ENCODE measurements around the gene ACOXL. TPM values are rescaled to one million over a fixed set of nuclear protein-coding genes. Genes with fewer than 3 reads are reported as not detected.

The ACOXL gene
- total RNA-seq, 4 donors from 2014 or later, result 1.2 to 10.6 (median 2.1) TPM

DNA sequence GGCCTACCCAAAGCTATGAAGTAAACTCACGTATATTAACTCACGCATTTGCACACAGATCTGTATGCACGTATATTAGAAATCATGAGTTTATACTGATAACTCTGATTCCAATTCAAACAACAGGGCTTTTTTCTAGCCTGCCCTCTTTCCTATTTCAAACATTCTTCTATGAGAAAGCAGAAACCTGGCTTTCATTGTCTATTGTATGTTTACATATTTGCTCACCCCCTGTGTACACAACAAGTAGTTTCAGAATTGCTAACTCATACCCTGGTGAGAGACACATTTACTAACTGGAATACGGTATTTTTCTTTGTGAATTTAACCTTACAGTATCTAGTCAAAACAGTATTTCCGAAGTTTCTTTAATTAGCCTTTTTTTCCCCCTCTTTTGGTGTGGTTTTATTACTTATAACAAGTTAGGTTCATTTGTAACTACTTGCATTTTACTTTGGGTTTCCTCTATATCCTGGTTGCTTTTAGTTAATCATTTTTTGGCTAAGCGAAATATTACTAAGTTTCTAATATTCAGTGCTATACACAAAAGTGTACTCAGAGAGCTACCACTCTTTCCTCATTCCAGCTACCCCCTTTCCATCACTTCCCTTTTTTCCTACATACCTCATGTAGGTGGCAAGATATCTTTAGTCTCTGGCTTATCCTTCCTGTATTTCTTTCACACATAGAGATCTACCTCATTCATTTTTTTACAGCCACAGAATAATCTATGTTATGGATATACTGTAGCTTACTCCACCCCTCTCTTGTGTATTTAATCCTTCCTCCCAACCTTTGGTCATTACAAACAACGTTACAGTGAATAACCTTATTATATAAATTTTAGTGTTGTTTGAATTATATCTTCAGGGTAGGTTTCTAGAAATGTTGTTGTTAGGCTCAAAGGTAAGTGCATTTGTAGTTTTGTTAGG, 275.6 kb downstream of the ACOXL start:
- H3K4me1 ChIP-seq, result no peaks in the 10 kb centered on the region
- no peak for DNase-seq
- no peaks in the 10 kb centered on the region for H3K27me3 ChIP-seq
- H3K4me3 ChIP-seq (replicated peaks in 1 of 3), result no peak overlapping the region
- no peaks in the 10 kb centered on the region for H3K36me3 ChIP-seq
- H3K9me3 ChIP-seq, result no peaks in the 10 kb centered on the region
- intact Hi-C loops (cut with DNase I), result no loop called here
- H3K27ac ChIP-seq, result no peak overlapping the region
- TF ChIP-seq, protein P1, sequence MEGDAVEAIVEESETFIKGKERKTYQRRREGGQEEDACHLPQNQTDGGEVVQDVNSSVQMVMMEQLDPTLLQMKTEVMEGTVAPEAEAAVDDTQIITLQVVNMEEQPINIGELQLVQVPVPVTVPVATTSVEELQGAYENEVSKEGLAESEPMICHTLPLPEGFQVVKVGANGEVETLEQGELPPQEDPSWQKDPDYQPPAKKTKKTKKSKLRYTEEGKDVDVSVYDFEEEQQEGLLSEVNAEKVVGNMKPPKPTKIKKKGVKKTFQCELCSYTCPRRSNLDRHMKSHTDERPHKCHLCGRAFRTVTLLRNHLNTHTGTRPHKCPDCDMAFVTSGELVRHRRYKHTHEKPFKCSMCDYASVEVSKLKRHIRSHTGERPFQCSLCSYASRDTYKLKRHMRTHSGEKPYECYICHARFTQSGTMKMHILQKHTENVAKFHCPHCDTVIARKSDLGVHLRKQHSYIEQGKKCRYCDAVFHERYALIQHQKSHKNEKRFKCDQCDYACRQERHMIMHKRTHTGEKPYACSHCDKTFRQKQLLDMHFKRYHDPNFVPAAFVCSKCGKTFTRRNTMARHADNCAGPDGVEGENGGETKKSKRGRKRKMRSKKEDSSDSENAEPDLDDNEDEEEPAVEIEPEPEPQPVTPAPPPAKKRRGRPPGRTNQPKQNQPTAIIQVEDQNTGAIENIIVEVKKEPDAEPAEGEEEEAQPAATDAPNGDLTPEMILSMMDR (IDR thresholded peaks at IDR 0.05), result no peak
- no peak for TF ChIP-seq POLR2A (IDR thresholded peaks at IDR 0.05)
- WGBS, 2 donors, result 83 to 87% methylated on average over 7 of the region's 7 CpGs

DNA sequence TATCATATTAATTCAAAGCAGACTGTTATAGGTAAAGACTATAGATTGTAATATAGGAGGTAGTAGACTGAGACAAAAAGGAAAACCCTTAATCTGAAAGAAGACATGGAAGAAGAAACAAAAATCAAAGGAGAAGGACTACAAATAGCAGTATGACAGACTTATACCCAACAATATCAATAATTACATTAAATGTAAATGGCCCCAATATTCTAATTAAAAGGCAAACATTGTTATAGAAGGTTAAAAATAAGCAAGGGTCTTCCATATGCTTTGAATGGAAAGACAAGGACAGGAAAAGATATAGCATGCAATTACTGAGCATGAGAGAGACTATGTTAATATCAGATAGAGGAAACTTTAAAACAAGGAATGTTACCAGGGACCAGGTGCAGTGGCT, 278.8 kb downstream of the ACOXL start:
- H3K4me1 ChIP-seq, result no peaks in the 10 kb centered on the region
- no peaks in the 10 kb centered on the region for H3K27me3 ChIP-seq
- H3K4me3 ChIP-seq (replicated peaks in 1 of 3), result no peak overlapping the region
- no peak for TF ChIP-seq POLR2A (IDR thresholded peaks at IDR 0.05)
- TF ChIP-seq, protein P1 (IDR thresholded peaks at IDR 0.05), result no peak
- DNase-seq, result no peak
- no peaks in the 10 kb centered on the region for H3K9me3 ChIP-seq
- intact Hi-C loops (cut with DNase I), result no loop called here
- H3K27ac ChIP-seq, result no peak overlapping the region
- H3K36me3 ChIP-seq, result no peaks in the 10 kb centered on the region

DNA sequence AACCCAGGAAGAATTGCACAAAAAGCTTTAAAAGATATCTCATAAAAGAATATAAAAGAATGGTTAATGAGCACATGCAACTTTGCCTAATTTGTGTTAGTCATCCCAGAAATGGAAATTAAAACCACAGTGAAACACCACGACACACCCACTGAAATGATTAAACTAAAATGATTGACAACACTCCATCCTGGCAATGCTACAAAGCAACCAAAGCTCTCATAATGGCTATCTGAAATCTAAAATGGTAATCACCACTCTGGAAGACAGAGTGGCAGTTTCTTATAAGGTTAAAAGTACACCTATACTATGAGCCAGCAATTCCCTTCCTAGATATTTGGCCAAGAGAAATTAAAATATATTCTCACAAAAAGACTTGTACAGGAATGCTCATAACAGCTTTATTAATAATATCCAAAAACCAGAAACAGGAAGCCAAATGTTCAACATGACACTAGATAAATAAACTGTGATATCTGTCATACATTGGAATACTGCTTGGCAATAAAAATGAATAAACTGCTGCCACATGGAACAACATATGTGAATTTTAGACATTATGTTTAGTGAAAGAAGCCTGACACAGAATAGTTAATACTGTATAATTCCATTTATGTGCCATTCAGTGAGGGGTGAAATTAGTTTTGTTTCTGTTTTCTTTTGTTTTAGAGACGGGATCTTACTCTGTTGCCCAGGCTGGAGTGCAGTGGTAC, 283.1 kb downstream of the ACOXL start:
- Histone ChIP-seq H3K36me3 (no peaks in the 10 kb centered on the region), H3K4me1 (no peaks in the 10 kb centered on the region), H3K4me3 (replicated peaks in 1 of 3) (no peak overlapping the region), H3K27ac (no peak overlapping the region), H3K27me3 (no peaks in the 10 kb centered on the region), H3K9me3 (no peaks in the 10 kb centered on the region)
- no peak for TF ChIP-seq POLR2A (IDR thresholded peaks at IDR 0.05)
- intact Hi-C loops (cut with DNase I), result no loop called here
- 85 to 91% methylated on average over 2 of the region's 2 CpGs for WGBS, 2 donors
- no peak for DNase-seq

DNA sequence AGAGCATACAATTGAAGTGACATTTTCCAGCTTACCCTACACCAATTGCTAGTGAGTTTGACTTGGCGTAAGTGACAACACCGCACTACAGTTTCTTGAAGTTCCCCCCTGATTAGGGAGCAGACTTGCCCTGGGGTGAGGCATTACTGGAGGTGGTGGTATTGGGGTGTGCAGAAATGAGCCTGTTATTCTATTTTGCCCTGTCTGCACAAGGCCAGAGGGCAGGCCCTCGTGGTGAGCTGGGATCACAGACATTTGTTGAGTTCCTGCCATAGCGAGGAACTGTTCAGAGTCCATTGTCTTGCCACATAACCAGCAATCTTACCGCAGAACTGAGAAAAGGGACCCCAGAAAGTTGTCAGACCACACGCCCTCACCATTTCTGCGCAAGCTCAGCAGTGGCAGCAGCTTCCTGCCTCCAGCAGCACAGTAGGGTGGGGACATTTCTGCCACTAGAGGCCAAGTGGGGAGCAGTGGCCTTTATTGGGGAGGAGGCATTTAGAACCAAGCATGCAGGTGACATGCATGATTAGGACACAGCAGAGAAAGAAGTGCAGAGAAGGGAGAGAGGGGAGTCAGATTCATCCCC, 284.8 kb downstream of the ACOXL start:
- WGBS, 2 donors, result 93 to 95% methylated on average over 7 of the region's 7 CpGs
- no peaks in the 10 kb centered on the region for H3K9me3 ChIP-seq
- no peak for DNase-seq
- no peak overlapping the region for H3K4me3 ChIP-seq (replicated peaks in 1 of 3)
- TF ChIP-seq POLR2A (IDR thresholded peaks at IDR 0.05), result no peak
- TF ChIP-seq, protein P1 (IDR thresholded peaks at IDR 0.05), result no peak
- H3K4me1 ChIP-seq, result no peaks in the 10 kb centered on the region
- no peaks in the 10 kb centered on the region for H3K27me3 ChIP-seq
- intact Hi-C loops (cut with DNase I), result no loop called here
- no peak overlapping the region for H3K27ac ChIP-seq
- no peaks in the 10 kb centered on the region for H3K36me3 ChIP-seq

DNA sequence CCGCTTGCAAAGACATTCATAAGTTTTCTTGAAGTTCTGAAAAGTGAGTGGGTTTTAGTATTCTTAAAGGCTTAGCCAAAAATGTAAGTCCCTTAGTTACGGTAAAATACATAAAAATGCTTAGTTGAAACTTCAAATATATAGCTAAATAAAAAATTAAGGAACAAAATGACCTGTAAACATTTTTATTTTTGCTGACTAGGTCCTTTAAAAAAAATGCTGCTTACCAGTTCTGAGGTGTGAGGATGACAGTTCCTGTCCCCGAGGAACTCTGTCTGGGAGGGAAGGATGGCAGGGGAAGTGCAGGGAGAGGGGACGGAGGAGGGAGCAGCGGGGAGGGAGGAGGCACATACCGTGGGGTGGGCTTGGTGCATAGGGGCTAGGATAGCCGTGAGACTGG, 285.5 kb downstream of the ACOXL start:
- no peak for DNase-seq
- intact Hi-C loops (cut with DNase I), result no loop called here

More for the DNA sequence above, 285.5 kb downstream of the ACOXL start:
- Histone ChIP-seq H3K27ac (no peak overlapping the region), H3K27me3 (no peaks in the 10 kb centered on the region), H3K4me3 (replicated peaks in 1 of 3) (no peak overlapping the region), H3K9me3 (no peaks in the 10 kb centered on the region), H3K36me3 (no peaks in the 10 kb centered on the region), H3K4me1 (no peaks in the 10 kb centered on the region)
- TF ChIP-seq, protein P1 (IDR thresholded peaks at IDR 0.05), result no peak
- no peak for TF ChIP-seq POLR2A (IDR thresholded peaks at IDR 0.05)
- 81 to 84% methylated on average over 7 of the region's 7 CpGs for WGBS, 2 donors
